ENCODE data around the gene RSBN1.

DNA sequence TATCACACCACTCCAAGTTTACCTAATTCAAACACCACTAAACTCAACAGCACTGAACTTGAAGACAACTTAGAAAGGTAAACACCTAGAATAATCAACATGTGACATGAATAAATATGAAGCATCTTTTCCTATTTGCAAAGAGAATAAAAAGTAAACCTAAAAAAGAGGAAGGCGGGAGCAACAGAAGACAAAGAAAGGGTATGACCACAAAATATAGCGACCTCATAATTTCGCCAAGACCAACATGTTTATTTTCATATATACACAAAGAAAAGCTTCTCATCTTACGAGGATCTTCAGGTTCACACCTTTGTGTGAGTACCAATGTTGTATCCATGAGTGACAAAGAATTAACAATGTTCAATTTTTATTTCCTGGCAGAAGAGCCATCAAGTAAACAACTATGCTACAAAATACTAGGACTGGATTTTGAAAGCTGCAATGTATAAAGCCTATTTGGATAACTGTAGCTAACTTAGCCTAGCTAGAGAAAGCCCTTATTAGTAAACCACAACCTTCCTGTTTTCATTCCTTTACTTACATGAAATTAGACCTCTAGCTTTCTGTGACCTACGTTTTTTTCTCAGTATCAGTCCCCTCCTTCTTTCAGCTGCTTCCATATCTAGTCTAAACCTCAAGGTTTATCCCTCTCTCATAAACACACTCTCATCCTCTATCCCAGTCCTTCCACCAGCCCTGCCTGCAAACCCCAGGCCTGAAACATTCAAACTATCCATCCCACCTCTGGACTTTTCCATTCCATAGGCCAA lies 31.7 kb downstream of the RSBN1 start:
- TF ChIP-seq, protein P1, sequence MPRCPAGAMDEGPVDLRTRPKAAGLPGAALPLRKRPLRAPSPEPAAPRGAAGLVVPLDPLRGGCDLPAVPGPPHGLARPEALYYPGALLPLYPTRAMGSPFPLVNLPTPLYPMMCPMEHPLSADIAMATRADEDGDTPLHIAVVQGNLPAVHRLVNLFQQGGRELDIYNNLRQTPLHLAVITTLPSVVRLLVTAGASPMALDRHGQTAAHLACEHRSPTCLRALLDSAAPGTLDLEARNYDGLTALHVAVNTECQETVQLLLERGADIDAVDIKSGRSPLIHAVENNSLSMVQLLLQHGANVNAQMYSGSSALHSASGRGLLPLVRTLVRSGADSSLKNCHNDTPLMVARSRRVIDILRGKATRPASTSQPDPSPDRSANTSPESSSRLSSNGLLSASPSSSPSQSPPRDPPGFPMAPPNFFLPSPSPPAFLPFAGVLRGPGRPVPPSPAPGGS (IDR thresholded peaks at IDR 0.05; ENCODE audit: borderline replicate concordance, insufficient read depth, low read depth, low read length, poor library complexity, severe bottlenecking): no peak
- no peak for TF ChIP-seq SUPT20H (IDR thresholded peaks at IDR 0.05; ENCODE audit: borderline replicate concordance, control insufficient read depth, low read depth, low read length)
- TF ChIP-seq SP1 (IDR thresholded peaks at IDR 0.05; ENCODE audit: low read depth, low read length): no peak
- TF ChIP-seq, protein P2, sequence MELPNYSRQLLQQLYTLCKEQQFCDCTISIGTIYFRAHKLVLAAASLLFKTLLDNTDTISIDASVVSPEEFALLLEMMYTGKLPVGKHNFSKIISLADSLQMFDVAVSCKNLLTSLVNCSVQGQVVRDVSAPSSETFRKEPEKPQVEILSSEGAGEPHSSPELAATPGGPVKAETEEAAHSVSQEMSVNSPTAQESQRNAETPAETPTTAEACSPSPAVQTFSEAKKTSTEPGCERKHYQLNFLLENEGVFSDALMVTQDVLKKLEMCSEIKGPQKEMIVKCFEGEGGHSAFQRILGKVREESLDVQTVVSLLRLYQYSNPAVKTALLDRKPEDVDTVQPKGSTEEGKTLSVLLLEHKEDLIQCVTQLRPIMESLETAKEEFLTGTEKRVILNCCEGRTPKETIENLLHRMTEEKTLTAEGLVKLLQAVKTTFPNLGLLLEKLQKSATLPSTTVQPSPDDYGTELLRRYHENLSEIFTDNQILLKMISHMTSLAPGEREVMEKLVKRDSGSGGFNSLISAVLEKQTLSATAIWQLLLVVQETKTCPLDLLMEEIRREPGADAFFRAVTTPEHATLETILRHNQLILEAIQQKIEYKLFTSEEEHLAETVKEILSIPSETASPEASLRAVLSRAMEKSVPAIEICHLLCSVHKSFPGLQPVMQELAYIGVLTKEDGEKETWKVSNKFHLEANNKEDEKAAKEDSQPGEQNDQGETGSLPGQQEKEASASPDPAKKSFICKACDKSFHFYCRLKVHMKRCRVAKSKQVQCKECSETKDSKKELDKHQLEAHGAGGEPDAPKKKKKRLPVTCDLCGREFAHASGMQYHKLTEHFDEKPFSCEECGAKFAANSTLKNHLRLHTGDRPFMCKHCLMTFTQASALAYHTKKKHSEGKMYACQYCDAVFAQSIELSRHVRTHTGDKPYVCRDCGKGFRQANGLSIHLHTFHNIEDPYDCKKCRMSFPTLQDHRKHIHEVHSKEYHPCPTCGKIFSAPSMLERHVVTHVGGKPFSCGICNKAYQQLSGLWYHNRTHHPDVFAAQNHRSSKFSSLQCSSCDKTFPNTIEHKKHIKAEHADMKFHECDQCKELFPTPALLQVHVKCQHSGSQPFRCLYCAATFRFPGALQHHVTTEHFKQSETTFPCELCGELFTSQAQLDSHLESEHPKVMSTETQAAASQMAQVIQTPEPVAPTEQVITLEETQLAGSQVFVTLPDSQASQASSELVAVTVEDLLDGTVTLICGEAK (IDR thresholded peaks at IDR 0.05; ENCODE audit: borderline replicate concordance): no peak
- TF ChIP-seq, protein P3, sequence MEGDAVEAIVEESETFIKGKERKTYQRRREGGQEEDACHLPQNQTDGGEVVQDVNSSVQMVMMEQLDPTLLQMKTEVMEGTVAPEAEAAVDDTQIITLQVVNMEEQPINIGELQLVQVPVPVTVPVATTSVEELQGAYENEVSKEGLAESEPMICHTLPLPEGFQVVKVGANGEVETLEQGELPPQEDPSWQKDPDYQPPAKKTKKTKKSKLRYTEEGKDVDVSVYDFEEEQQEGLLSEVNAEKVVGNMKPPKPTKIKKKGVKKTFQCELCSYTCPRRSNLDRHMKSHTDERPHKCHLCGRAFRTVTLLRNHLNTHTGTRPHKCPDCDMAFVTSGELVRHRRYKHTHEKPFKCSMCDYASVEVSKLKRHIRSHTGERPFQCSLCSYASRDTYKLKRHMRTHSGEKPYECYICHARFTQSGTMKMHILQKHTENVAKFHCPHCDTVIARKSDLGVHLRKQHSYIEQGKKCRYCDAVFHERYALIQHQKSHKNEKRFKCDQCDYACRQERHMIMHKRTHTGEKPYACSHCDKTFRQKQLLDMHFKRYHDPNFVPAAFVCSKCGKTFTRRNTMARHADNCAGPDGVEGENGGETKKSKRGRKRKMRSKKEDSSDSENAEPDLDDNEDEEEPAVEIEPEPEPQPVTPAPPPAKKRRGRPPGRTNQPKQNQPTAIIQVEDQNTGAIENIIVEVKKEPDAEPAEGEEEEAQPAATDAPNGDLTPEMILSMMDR (IDR thresholded peaks at IDR 0.05 in 2 of 3, conservative IDR thresholded peaks at IDR 0.05 in 1 of 3; ENCODE audit: control insufficient read depth in 2 of 3, extremely low read depth in 1 of 3, insufficient read depth in 1 of 3, low read depth in 3 of 3, low read length in 3 of 3): no peak
- no peak for TF ChIP-seq STAT1 (conservative IDR thresholded peaks at IDR 0.05)
- no peak for TF ChIP-seq ASH2L (IDR thresholded peaks at IDR 0.05; ENCODE audit: borderline replicate concordance, low read depth)

All from GM12878 (cell line).